Measurements from ENCODE around the gene LRRD1.

GRCh38 chr7:92158660-92159575, 20.0 kb downstream of the LRRD1 start:
- TF ChIP-seq CTCF (tag by site-specific recombination; IDR thresholded peaks at IDR 0.05) = no peak
- no peak for TF ChIP-seq KLF17 (tag by site-specific recombination; IDR thresholded peaks at IDR 0.05)
- no peak for TF ChIP-seq ZNF48 (tag by site-specific recombination; IDR thresholded peaks at IDR 0.05)
